Hepatocyte (in vitro differentiated cells): ENCODE results near the gene CCDC148. TPM values are rescaled to one million over a fixed set of nuclear protein-coding genes. Genes with fewer than 3 reads are reported as not detected.
"Not testable (repeated sequence)": the region's sequence is repeated elsewhere in the genome, so short reads cannot be mapped to it uniquely, and the experiment has no call there.

ENCODE experiments used
- DNase-seq: peaks from one replicate; pipeline ENCODE4 v3.0.0-alpha.2; 2016; ENCODE audit warnings: low spot score
- H2AFZ ChIP-seq: fragments of 200-600 bp; sonication (generic); 2 replicates; pipeline ENCODE4 v1.6.0; 2016; ENCODE audit warnings: antibody characterized with exemption, mild to moderate bottlenecking
- H3K27ac ChIP-seq: fragments of 200-600 bp; sonication (generic); 2 replicates; pipeline ENCODE4 v1.5.1; 2016; ENCODE audit warnings: mild to moderate bottlenecking
- H3K27me3 ChIP-seq: fragments of 200-600 bp; sonication (generic); 2 replicates; pipeline ENCODE4 v1.6.1; 2016
- H3K36me3 ChIP-seq: fragments of 200-600 bp; sonication (generic); replicated peaks from 2 replicates; pipeline ENCODE4 v1.5.1; 2016; ENCODE audit warnings: low read depth; ENCODE audit not compliant: insufficient read depth
- H3K4me1 ChIP-seq: fragments of 200-600 bp; sonication (generic); 2 replicates; pipeline ENCODE4 v1.5.1; 2016; ENCODE audit warnings: mild to moderate bottlenecking, moderate library complexity; ENCODE audit not compliant: insufficient read depth
- H3K4me2 ChIP-seq: fragments of 200-600 bp; sonication (generic); 2 replicates; pipeline ENCODE4 v1.6.0; 2016
- H3K4me3 ChIP-seq: fragments of 200-600 bp; sonication (generic); 2 replicates; pipeline ENCODE4 v1.5.1; 2016; ENCODE audit warnings: mild to moderate bottlenecking
- H3K79me2 ChIP-seq: fragments of 200-600 bp; sonication (generic); 2 replicates; pipeline ENCODE4 v1.6.0; 2017; ENCODE audit warnings: mild to moderate bottlenecking
- H3K9me2 ChIP-seq: fragments of 200-600 bp; sonication (generic); replicated peaks from 2 replicates; pipeline ENCODE4 v1.6.0; 2017; ENCODE audit warnings: mild to moderate bottlenecking; ENCODE audit not compliant: insufficient read depth
- H3K9me3 ChIP-seq: fragments of 200-600 bp; sonication (generic); 2 replicates; pipeline ENCODE4 v1.5.1; 2016; ENCODE audit warnings: low read depth, mild to moderate bottlenecking
- H4K20me1 ChIP-seq: fragments of 200-600 bp; sonication (generic); 2 replicates; pipeline ENCODE4 v1.6.0; 2016; ENCODE audit warnings: mild to moderate bottlenecking; ENCODE audit not compliant: insufficient read depth, poor library complexity, severe bottlenecking
- CTCF ChIP-seq: fragments of 200-600 bp; sonication (generic); IDR thresholded peaks from 2 replicates; pipeline ENCODE4 v1.5.1; 2016; ENCODE audit warnings: antibody characterized with exemption, mild to moderate bottlenecking; ENCODE audit not compliant: poor library complexity
- EZH2 ChIP-seq: fragments of 200-600 bp; sonication (generic); IDR thresholded peaks from 2 replicates; pipeline ENCODE4 v1.6.1; 2016; ENCODE audit warnings: antibody characterized with exemption, mild to moderate bottlenecking, borderline replicate concordance
- EZH2phosphoT487 ChIP-seq: fragments of 200-600 bp; sonication (generic); IDR thresholded peaks from one replicate; pipeline ENCODE4 v1.6.1; 2018; ENCODE audit warnings: antibody characterized with exemption, mild to moderate bottlenecking, low read depth, moderate library complexity; ENCODE audit not compliant: unreplicated experiment, severe bottlenecking
- WGBS: methylation state at CpG from one replicate; pipeline ENCODE4 v1.1.6; 2016; ENCODE audit warnings: low lambda C conversion rate; ENCODE audit errors: missing lambda C conversion rate; 5-methylcytosine and 5-hydroxymethylcytosine counted together
- polyA plus RNA-seq: library from polyadenylated mRNA; unstranded; fragments of >200 nt; fragmentation: Nextera tagmentation; extraction: Ambion mirVana; gene quantifications from 2 replicates; pipeline ENCODE4 v1.2.1, GENCODE V29; 2016
- total RNA-seq: library from RNA; depleted of rRNA; stranded (reverse); fragments of >200 nt; gene quantifications from 2 replicates; pipeline ENCODE4 v1.2.3, GENCODE V29; 2014

CCDC148 gene
- total and polyA plus RNA-seq, 2 experiments from 2014 or later = 0.62 to 2.2 TPM

- H3K9me3 ChIP-seq = peaks cover 3% of the 10 kb centered on the region
- peaks cover 22% of the 10 kb centered on the region for H3K79me2 ChIP-seq
- no peaks in the 10 kb centered on the region for H3K36me3 ChIP-seq
- no peak overlapping the region for H3K27ac ChIP-seq
- no peak overlapping the region for H2AFZ ChIP-seq
- no peaks in the 10 kb centered on the region for H3K27me3 ChIP-seq
- H3K4me1 ChIP-seq = peaks cover 5% of the 10 kb centered on the region
- H3K4me3 ChIP-seq = no peak overlapping the region
- H4K20me1 ChIP-seq = no peaks in the 10 kb centered on the region
- TF ChIP-seq EZH2phosphoT487 (no peak), EZH2 (no peak), CTCF (no peak)
- DNase-seq = no peak
- WGBS = 74% methylated on average over 8 of the region's 8 CpGs
- no peak overlapping the region for H3K4me2 ChIP-seq
- H3K9me2 ChIP-seq = no peaks in the 10 kb centered on the region
Observed at GRCh38 chr2:158473719-158474392, 17.3 kb upstream of the CCDC148 start.

DNA sequence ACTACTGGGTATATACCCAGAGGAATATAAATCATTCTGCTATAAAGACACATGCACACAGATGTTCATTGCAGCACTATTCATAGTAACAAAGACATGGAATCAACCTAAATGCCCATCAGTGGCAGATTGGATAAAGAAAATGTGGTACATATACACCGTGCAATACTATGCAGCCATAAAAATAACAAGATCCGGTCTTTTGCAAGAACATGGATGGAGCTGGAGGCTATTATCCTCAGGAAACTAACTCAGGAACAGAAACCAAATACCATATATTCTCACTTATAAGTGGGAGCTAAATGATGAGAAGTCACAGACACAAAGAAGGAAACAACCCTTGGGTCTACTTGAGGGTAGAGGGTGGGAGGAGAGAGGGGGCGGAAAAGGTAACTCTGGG, 16.7 kb upstream of the CCDC148 start:
- H3K27me3 ChIP-seq, H4K20me1 ChIP-seq, H3K4me3 ChIP-seq, H3K4me2 ChIP-seq, DNase-seq, H3K4me1 ChIP-seq, H3K9me3 ChIP-seq, H3K27ac ChIP-seq, H2AFZ ChIP-seq, H3K9me2 ChIP-seq, H3K36me3 ChIP-seq: not testable (repeated sequence)
- peaks cover 28% of the 10 kb centered on the region for H3K79me2 ChIP-seq
- 96% methylated on average over 3 of the region's 3 CpGs for WGBS

DNA sequence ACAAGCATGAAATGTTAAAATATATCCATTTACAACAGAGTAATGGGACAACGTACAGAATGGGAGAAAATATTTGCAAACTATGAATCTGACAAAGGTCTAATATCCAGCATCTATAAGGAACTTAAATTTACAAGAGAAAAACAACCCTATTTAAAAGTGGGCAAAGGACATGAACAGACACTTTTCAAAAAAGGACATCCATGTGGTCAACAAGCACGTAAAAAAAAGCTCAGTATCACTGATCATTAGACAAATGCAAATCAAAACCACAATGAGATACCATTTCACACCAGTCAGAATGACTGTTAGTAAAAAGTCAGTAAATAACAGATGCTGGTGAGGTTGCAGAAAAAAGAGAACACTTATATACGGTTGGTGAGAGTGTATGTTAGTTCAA, 16.3 kb upstream of the CCDC148 start:
- not testable (repeated sequence) for H3K9me3 ChIP-seq, H2AFZ ChIP-seq, H3K27ac ChIP-seq, H3K27me3 ChIP-seq, DNase-seq, H4K20me1 ChIP-seq, H3K4me1 ChIP-seq, H3K4me2 ChIP-seq, H3K4me3 ChIP-seq, H3K36me3 ChIP-seq, H3K9me2 ChIP-seq
- peaks cover 33% of the 10 kb centered on the region for H3K79me2 ChIP-seq
- WGBS = 100% methylated on average over 3 of the region's 3 CpGs

DNA sequence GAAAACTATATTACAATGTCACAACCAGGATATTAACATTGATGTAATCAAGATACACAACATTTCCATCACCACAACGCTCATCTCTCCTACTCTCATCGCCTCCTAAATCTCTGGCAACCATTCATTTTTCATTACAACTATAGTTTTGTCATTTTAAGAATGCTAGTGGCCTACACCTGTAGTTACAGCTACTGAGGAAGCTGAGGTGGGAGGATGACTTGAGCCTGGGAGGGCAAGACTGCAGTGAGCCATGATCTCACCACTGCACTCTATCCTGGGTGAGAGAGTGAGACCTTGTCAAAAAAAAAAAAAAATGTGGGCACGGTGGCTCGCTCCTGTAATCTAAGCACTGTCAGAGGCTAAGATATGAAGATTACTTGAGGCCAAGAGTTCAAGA, 10.7 kb upstream of the CCDC148 start:
- Histone ChIP-seq H3K27ac (no peak overlapping the region), H4K20me1 (peaks cover 7% of the 10 kb centered on the region), H3K9me2 (no peaks in the 10 kb centered on the region), H3K4me3 (no peak overlapping the region), H3K4me1 (no peaks in the 10 kb centered on the region), H3K27me3 (no peaks in the 10 kb centered on the region), H3K79me2 (peaks cover 80% of the 10 kb centered on the region), H3K9me3 (no peaks in the 10 kb centered on the region), H3K4me2 (no peak overlapping the region), H3K36me3 (no peaks in the 10 kb centered on the region), H2AFZ (no peak overlapping the region)
- DNase-seq = no peak
- no peak for TF ChIP-seq CTCF
- TF ChIP-seq EZH2 = no peak
- no peak for TF ChIP-seq EZH2phosphoT487
- WGBS = 97% methylated on average over 4 of the region's 4 CpGs
